Activated T-cell treated with anti-CD3 and anti-CD28 coated beads, Interleukin-2, amount 50 U/mL, for 48 hours (primary cell): ENCODE results near the gene ZNF738.

Experiments
- DNase-seq, 2 experiments: peaks; one replicate each; pipeline ENCODE4 v3.0.0-alpha.2; 2020

Gene ZNF738

GRCh38 chr19:21423057-21424041 is 64.5 kb downstream of the ZNF738 start:
- DNase-seq, result no peak
